HG03469 (cell line): ENCODE measurements around the gene RASSF3.
"Not testable (repeated sequence)": the region's sequence is repeated elsewhere in the genome, so short reads cannot be mapped to it uniquely, and the experiment has no call there.

ENCODE experiments used
- ATAC-seq: cut with Tn5 transposase; IDR thresholded peaks from one replicate; pipeline ENCODE4 v1.9.1; 2021; ENCODE audit warnings: mild to moderate bottlenecking, moderate library complexity, moderate number of reproducible peaks; ENCODE audit not compliant: unreplicated experiment

Gene RASSF3

GRCh38 chr12:64631197-64631596, 20.9 kb downstream of the RASSF3 start:
- peak; percentile 54 for ATAC-seq

- ATAC-seq: no peak
Measured at GRCh38 chr12:64633011-64633939, 23.0 kb downstream of the RASSF3 start.

GRCh38 chr12:64633940-64634337, 23.6 kb downstream of the RASSF3 start:
- ATAC-seq: no peak

DNA sequence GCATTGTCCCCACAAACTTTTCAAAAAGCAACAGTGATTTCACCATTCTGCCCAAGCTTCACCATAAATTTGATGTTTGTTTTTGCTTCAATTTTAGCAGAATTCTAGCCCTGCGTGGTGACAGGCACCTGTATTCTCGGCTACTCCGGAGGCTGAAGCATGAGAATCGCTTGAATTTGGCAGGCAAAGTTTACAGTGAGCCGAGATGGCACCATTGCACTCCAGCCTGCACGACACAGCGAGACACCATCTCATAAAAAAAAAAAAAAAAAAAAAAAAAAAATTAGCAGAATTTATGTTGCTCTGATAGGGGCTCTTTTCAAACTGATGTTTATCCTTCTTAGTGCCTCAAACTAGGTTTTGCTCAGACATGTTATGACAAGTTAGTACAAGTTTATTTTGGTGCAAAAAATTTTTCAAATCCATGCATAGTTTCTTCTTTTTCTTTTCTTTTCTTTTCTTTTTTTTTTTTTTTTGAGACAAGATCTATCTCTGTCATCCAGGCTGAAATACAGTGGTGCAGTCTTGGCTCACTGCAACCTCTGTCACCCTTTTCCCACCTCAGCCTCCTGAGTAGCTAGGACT, 24.3 kb downstream of the RASSF3 start:
- no peak for ATAC-seq

- ATAC-seq: no peak
Measured at GRCh38 chr12:64635356-64635998, 25.2 kb downstream of the RASSF3 start.

DNA sequence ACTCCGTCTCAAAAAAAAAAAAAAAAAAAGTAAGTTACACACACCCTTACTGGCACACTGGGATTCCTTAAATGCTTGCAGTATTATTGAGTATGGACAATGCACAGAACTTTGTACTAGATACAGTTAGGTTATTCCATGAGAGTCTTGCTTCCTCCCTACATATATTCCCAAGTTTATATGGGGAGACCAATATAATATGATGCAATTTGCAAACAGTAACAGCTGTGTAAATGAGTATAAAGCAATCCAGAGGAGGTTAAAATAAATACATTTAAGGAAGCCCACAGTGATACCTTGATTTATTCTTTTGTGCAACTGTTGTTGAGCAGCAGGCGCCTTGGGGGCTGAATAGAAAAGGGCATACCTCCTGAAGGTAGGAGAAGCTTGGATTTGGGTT, 26.6 kb downstream of the RASSF3 start:
- no peak for ATAC-seq

DNA sequence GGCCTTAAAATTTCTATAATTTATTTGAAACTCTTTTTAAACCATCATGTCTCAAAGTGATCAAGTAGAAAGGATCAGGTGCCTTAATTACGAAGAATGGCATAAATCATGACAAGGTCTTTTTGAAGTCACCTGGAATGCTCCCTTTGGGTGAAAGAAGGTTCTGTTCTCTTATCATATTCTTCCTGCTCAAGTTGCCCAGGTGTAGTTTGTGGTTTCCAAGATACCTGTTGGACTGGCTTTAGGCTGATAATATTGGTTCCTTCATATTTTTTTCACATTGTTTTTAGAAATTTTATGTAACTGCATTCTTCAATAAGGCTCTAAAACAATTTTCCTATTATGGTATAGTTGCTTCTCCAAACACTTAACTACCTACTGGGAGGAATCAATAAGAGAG, 29.2 kb downstream of the RASSF3 start:
- ATAC-seq: no peak

DNA sequence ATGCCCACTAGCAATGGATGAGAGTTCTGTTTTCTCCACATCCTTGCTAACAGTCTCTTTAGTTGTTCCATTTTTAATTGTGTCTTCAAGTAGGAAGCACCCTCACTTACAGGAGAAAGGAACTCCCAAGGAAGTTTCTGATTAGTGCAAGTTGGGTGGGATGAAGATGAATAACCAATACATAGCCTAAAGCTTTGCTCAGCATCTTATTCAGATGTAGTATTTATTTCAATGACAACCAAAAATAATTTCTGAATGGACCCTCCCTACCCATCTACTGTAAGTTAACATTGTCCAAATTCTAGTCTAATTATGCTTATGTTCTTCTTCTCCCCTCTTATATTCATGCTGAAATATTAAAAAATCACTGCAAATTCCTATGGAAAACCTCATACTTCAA, 36.0 kb downstream of the RASSF3 start:
- ATAC-seq: no peak

DNA sequence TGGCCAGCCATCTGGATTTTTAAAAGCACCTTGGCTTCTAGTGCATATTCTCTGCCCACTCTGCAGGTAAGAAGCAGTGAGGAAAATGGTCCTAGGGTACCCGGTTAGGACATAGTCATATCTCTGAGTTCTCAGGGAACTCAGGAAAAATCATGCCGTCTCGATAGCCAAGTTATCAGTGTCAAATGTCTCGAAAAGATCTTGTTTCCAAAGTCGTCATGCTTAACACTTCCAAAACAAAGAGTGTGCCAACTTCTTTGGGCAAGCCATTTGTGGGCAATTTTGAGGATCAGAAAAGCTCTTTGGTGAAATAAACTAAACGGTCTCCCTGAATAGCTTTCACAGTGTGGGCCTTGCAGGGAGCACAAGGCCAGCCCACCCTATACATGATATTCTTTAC, 39.2 kb downstream of the RASSF3 start:
- ATAC-seq: no peak

GRCh38 chr12:64650762-64651161, 40.5 kb downstream of the RASSF3 start:
- ATAC-seq: no peak

GRCh38 chr12:64652346-64652745, 42.1 kb downstream of the RASSF3 start:
- ATAC-seq: no peak

DNA sequence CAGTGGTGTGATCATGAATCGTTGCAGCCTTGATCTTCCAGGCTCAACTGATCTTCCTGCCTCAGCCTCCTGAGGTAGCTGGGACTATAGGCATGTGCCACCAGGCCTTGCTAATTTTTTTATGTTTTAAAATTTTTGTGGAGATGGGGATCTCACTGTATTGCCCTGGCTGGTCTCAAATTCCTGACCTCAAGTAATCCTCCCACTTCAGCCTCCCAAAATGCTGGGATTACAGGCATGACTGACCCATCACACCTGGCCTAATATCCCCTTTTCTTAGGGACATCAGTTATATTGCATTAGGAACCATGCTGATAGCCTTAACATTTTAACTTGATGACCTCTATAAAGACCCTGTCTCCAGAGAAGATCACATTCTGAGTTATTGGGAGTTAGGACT, 42.8 kb downstream of the RASSF3 start:
- ATAC-seq: no peak

DNA sequence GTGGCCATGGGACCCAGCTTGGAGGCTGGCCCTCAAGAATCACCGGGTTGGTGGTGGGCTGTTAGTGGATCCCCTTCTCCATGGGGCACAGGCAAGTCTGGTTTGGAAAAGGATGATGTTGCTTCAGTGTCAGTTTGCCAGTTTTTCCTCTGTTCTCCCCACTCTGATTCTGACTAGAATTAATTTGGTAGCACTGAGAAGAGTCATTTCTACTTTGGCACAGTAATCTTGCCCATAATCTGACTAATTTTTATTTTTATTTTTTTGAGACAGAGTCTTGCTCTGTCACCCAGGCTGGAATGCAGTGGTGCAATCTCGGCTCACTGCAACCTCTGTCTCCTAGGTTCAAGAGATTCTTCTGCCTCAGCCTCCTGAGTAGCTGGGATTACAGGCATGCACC, 43.6 kb downstream of the RASSF3 start:
- ATAC-seq: not testable (repeated sequence)

DNA sequence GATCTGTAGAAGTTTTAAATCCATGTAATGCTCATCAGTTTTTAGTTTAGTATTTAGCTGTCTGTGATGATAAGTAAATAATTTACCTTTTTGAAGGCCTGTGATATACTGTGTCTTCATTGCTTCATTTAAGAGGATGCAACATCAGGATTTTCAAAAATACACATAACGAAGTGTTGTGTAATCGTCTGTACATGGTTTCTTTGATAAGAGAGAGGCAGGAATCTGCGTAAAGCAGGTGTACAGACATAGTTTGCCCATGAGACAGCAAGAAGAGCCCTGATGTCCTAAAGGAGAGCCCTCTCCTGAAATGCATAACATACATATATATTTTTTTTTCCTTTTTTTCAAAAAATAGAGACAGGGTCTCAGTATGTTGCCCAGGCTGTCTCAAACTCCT, 44.8 kb downstream of the RASSF3 start:
- ATAC-seq: no peak

- ATAC-seq: no peak
Measured at GRCh38 chr12:64656429-64656828, 46.1 kb downstream of the RASSF3 start.

DNA sequence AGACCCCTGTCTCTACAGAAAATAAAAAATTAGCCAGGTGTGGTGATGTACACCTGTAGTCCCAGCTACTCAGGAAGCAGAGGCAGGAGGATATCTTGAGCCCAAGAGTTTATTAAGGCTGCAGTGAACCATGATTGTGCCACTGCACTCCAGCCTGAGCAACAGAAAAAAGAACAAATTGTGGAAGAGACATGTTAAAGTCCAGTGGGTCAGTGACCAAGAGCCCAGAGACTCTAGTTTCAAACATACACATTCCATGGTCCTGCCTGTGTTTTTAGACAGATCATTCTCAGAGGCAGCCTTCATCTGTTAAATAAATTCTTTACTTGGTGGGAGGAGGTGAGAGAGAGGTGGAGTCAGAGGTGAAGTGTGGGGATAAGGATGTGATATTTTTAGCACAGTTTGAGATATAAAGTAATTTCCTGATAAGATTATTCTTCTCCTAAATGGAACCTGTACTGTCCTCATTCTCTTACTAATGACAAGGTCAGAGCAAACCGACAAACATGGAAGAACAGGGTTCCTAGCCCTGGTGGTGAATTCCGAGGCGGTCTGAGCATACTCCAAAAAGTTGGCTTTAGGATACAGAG, 48.7 kb downstream of the RASSF3 start:
- ATAC-seq: no peak

DNA sequence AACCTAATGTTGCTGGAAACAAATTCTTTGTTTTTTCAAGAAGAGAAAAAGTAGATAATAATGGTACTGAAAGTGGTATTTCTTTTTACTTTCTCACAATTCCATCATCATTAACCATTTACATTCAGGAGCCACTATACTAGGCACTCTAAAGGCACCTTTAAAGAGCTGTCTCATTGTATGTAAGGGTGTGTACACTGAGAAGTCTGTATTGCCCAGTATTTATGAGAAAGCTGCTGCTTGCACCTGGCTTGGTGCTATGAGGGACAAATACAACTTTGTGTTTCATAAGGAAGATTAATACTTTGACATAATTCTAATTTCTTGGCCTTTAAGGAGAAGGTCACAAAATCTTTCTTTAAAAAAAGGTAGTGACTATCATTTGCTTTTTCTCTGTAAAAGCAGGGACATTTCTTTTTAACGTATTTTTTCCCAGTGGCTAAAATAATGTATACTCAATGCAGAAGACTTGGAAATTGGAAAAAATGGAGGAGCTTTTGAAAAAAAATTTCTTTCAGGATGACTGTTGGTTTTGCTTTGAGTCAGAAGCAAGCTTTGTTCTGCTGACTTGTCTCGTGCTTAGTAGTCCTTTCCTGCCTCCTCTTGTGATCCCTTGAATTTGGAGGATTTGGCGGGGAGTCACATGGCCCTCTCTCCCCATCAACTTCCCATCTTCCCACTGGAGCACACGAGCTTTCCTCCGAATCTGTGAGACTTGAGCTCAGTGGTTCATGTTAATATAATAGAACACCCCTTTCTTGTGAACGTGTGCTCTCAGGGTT, 50.1 kb downstream of the RASSF3 start:
- ATAC-seq: no peak

- ATAC-seq: no peak
Measured at GRCh38 chr12:64663015-64663414, 52.7 kb downstream of the RASSF3 start.

DNA sequence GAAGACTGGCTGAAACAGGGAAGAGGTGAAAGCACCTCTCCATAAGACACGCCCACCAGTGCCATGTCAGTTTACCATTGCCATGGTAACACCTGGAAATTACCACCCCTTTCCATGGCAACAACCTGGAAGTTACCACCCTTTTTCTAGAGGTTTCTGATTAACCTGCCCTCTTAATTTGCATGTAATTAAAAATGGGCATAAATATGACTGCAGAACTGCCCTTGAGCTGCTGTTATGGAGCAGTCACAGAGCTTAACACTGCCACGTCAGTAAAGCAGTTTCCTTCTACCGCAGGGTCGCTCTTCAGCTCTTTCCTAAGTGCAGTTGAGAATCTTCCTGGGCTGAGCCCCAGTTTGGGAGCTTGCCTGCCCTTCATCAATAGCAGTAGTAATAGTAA, 55.2 kb downstream of the RASSF3 start:
- ATAC-seq: peak; percentile 21

DNA sequence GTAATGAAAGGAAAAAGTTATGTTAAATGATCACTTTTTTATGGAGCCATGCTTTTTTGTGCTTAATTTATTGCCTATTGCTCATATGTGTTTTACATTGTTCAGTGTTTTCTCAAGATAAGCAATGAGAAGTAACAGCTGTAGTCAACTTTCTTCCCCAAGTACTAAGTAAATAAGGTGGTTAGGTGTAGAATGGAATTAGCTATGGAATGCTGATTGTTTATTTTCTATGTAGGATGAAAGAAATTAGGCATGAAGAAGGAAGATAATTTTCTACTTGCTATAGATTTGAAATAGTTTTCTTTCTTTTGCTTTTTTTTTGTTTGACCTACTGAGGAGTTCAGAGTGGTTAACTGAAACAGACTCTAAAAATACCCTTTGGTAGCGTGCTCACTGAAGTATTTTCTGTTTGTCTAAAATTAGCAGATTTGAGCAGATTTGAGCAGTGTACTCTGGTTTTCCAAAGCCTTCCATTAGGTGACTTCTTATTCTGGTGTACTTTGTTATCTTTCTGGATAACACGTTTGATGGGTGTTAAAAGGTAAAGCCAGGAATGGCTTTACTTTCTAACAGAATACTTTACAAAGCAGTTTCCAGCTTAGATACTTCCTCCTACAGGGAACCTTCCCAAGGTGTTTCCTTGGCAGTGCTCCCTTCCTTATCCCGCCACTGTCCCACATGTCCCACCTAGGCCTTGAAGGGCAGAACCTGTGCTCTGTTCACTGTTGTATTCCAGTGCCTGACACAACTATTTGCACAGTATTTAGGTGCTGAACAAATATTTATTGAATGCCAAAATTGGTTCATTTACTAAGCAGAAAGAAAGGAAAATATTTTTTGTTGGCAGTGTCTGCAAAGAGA, 56.0 kb downstream of the RASSF3 start:
- ATAC-seq: peak; percentile 24
